Duodenal mucosa (tissue), 2 donors: Measurements from ENCODE around the gene PTPRG.

Experiments used
- H3K27ac ChIP-seq: one replicate; pipeline ENCODE4 v1.7.0; 2013; ENCODE audit warnings: low read depth, low read length
- H3K27me3 ChIP-seq, 2 donors: one replicate each; pipeline ENCODE4 v1.7.0; 2013; ENCODE audit warnings: low read length in 2 of 2, control low read depth in 1 of 2; ENCODE audit not compliant: insufficient read depth in 2 of 2, control insufficient read depth in 1 of 2
- H3K36me3 ChIP-seq, 2 donors: one replicate each; pipeline ENCODE4 v1.7.0; 2013; ENCODE audit warnings: low read length in 2 of 2, control low read depth in 1 of 2; ENCODE audit not compliant: insufficient read depth in 2 of 2, control insufficient read depth in 1 of 2
- H3K4me1 ChIP-seq, 2 donors: one replicate each; pipeline ENCODE4 v1.7.0; 2013; ENCODE audit warnings: low read length in 2 of 2, control low read depth in 1 of 2; ENCODE audit not compliant: insufficient read depth in 2 of 2, control insufficient read depth in 1 of 2
- H3K4me3 ChIP-seq, 2 donors: one replicate each; pipeline ENCODE4 v1.7.0; 2013; ENCODE audit warnings: low read length in 2 of 2, low read depth in 1 of 2
- H3K9ac ChIP-seq, 2 donors: one replicate each; pipeline ENCODE4 v1.7.0; 2013; ENCODE audit warnings: low read length in 2 of 2, low read depth in 1 of 2
- H3K9me3 ChIP-seq, 2 donors: one replicate each; pipeline ENCODE4 v1.7.0; 2013; ENCODE audit warnings: low read length in 2 of 2, control low read depth in 1 of 2; ENCODE audit not compliant: control insufficient read depth in 1 of 2

The PTPRG gene

GRCh38 chr3:61890586-61890985 is 329.2 kb downstream of the PTPRG start:
- H3K4me3 ChIP-seq: no peak overlapping the region
- H3K36me3 ChIP-seq: no peaks in the 10 kb centered on the region
- H3K4me1 ChIP-seq: peaks cover 8 to 14% of the 10 kb centered on the region in 2 donors
- no peak overlapping the region for H3K9ac ChIP-seq
- H3K9me3 ChIP-seq: no peaks in the 10 kb centered on the region
- H3K27ac ChIP-seq: no peak overlapping the region
- H3K27me3 ChIP-seq: no peaks in the 10 kb centered on the region

- H3K4me1 ChIP-seq: peaks cover 12 to 18% of the 10 kb centered on the region in 2 donors
- no peak overlapping the region for H3K27ac ChIP-seq
- H3K27me3 ChIP-seq: no peaks in the 10 kb centered on the region
- no peak overlapping the region for H3K9ac ChIP-seq
- no peak overlapping the region for H3K4me3 ChIP-seq
- no peaks in the 10 kb centered on the region for H3K9me3 ChIP-seq
- no peaks in the 10 kb centered on the region for H3K36me3 ChIP-seq
Observed at GRCh38 chr3:61892891-61893290, 331.5 kb downstream of the PTPRG start.

- H3K36me3 ChIP-seq: no peaks in the 10 kb centered on the region
- no peaks in the 10 kb centered on the region for H3K27me3 ChIP-seq
- H3K4me1 ChIP-seq: peaks cover 12 to 18% of the 10 kb centered on the region in 2 donors
- H3K27ac ChIP-seq: no peak overlapping the region
- H3K9ac ChIP-seq: no peak overlapping the region
- H3K9me3 ChIP-seq: no peaks in the 10 kb centered on the region
- no peak overlapping the region for H3K4me3 ChIP-seq
Observed at GRCh38 chr3:61893840-61894566, 332.6 kb downstream of the PTPRG start.

GRCh38 chr3:61894988-61895935 is 333.9 kb downstream of the PTPRG start:
- Histone ChIP-seq H3K9me3 (no peaks in the 10 kb centered on the region), H3K36me3 (no peaks in the 10 kb centered on the region), H3K9ac (no peak overlapping the region), H3K27me3 (no peaks in the 10 kb centered on the region), H3K4me1 (peaks cover 12 to 18% of the 10 kb centered on the region in 2 donors), H3K27ac (peak overlapping the region; percentile 26), H3K4me3 (no peak overlapping the region)

GRCh38 chr3:61896251-61896650 is 334.9 kb downstream of the PTPRG start:
- Histone ChIP-seq H3K27ac (no peak overlapping the region), H3K9ac (no peak overlapping the region), H3K9me3 (no peaks in the 10 kb centered on the region), H3K4me1 (peaks cover 12 to 18% of the 10 kb centered on the region in 2 donors), H3K36me3 (no peaks in the 10 kb centered on the region), H3K27me3 (no peaks in the 10 kb centered on the region), H3K4me3 (no peak overlapping the region)

GRCh38 chr3:61897848-61898247 is 336.5 kb downstream of the PTPRG start:
- Histone ChIP-seq H3K36me3 (no peaks in the 10 kb centered on the region), H3K9me3 (no peaks in the 10 kb centered on the region), H3K27ac (no peak overlapping the region), H3K4me1 (peaks cover 12 to 18% of the 10 kb centered on the region in 2 donors), H3K9ac (no peak overlapping the region), H3K4me3 (no peak overlapping the region), H3K27me3 (no peaks in the 10 kb centered on the region)

- H3K27ac ChIP-seq: no peak overlapping the region
- no peak overlapping the region for H3K9ac ChIP-seq
- no peaks in the 10 kb centered on the region for H3K9me3 ChIP-seq
- no peak overlapping the region for H3K4me3 ChIP-seq
- H3K27me3 ChIP-seq: no peaks in the 10 kb centered on the region
- H3K4me1 ChIP-seq: peaks cover 8 to 11% of the 10 kb centered on the region in 2 donors
- no peaks in the 10 kb centered on the region for H3K36me3 ChIP-seq
Observed at GRCh38 chr3:61899700-61900462, 338.5 kb downstream of the PTPRG start.

GRCh38 chr3:61901496-61901895 is 340.1 kb downstream of the PTPRG start:
- Histone ChIP-seq H3K4me3 (no peak overlapping the region), H3K9me3 (no peaks in the 10 kb centered on the region), H3K9ac (no peak overlapping the region), H3K4me1 (no peaks in the 10 kb centered on the region), H3K27me3 (no peaks in the 10 kb centered on the region), H3K27ac (no peak overlapping the region), H3K36me3 (no peaks in the 10 kb centered on the region)

GRCh38 chr3:61901986-61902385 is 340.6 kb downstream of the PTPRG start:
- Histone ChIP-seq H3K9me3 (no peaks in the 10 kb centered on the region), H3K27me3 (no peaks in the 10 kb centered on the region), H3K27ac (no peak overlapping the region), H3K9ac (no peak overlapping the region), H3K4me1 (no peaks in the 10 kb centered on the region), H3K36me3 (no peaks in the 10 kb centered on the region), H3K4me3 (no peak overlapping the region)
